Fibroblast of mammary gland (primary cell): ENCODE results near the gene TRIM24.

Experiments
- DNase-seq: peaks from one replicate; pipeline ENCODE4 v3.0.0-alpha.2; 2010; ENCODE audit warnings: low read depth
- H3K4me3 ChIP-seq: 2 replicates; pipeline ENCODE4 v1.5.1; 2011; ENCODE audit warnings: low read depth, mild to moderate bottlenecking, low read length, moderate library complexity; ENCODE audit not compliant: control insufficient read depth
- TF ChIP-seq, protein P1 (sequence below): conservative IDR thresholded peaks from 2 replicates; pipeline ENCODE4 v1.5.1; 2011; ENCODE audit warnings: low read depth, low read length, inconsistent platforms; ENCODE audit not compliant: control insufficient read depth, insufficient read depth

TRIM24 gene

GRCh38 chr7:138590154-138590553 is 130.1 kb downstream of the TRIM24 start:
- H3K4me3 ChIP-seq = no peak overlapping the region
- no peak for DNase-seq
- TF ChIP-seq, protein P1, sequence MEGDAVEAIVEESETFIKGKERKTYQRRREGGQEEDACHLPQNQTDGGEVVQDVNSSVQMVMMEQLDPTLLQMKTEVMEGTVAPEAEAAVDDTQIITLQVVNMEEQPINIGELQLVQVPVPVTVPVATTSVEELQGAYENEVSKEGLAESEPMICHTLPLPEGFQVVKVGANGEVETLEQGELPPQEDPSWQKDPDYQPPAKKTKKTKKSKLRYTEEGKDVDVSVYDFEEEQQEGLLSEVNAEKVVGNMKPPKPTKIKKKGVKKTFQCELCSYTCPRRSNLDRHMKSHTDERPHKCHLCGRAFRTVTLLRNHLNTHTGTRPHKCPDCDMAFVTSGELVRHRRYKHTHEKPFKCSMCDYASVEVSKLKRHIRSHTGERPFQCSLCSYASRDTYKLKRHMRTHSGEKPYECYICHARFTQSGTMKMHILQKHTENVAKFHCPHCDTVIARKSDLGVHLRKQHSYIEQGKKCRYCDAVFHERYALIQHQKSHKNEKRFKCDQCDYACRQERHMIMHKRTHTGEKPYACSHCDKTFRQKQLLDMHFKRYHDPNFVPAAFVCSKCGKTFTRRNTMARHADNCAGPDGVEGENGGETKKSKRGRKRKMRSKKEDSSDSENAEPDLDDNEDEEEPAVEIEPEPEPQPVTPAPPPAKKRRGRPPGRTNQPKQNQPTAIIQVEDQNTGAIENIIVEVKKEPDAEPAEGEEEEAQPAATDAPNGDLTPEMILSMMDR = no peak

DNA sequence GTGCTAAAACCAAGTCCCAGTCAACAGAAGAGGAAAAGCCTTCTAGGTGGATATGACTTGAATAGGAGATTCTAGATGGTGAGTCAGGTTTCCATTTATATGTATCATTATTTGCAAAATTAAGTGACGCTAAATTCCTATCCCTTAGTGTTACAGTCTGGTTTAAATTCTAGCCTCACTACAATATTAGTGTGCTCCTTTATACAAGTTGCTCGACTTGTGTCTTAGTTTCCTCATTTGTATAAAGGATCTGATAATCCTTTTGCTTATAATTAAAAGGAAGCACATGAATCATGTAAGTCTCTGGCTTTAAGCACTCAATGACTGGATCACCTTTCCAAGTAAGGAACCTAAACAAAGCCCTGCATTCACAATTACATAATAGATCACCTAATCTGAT is 135.4 kb downstream of the TRIM24 start:
- TF ChIP-seq, protein P1 = no peak
- no peak overlapping the region for H3K4me3 ChIP-seq
- no peak for DNase-seq

- H3K4me3 ChIP-seq = no peak overlapping the region
- TF ChIP-seq, protein P1 = no peak
- DNase-seq = no peak
These were observed 142.4 kb downstream of the TRIM24 start for GRCh38 chr7:138602451-138602850.

GRCh38 chr7:138603549-138604318 is 143.7 kb downstream of the TRIM24 start:
- TF ChIP-seq, protein P1 = no peak
- H3K4me3 ChIP-seq = no peak overlapping the region
- DNase-seq = peak; percentile 6

- no peak overlapping the region for H3K4me3 ChIP-seq
- TF ChIP-seq, protein P1 = no peak
These were observed 146.2 kb downstream of the TRIM24 start for GRCh38 chr7:138606236-138606635.

GRCh38 chr7:138607216-138608126 is 147.4 kb downstream of the TRIM24 start:
- no peak for DNase-seq
- H3K4me3 ChIP-seq = no peak overlapping the region
- TF ChIP-seq, protein P1 = no peak

More at GRCh38 chr7:138606236-138606635, 146.2 kb downstream of the TRIM24 start:
- DNase-seq = no peak
